AML-193 (cell line): ENCODE measurements around the gene HOXB5.

ENCODE experiments used
- DNase-seq, 2 experiments: peaks; one replicate each; lab custom pipeline; 2025; lab: John Stamatoyannopoulos, UW

The HOXB5 gene

DNA sequence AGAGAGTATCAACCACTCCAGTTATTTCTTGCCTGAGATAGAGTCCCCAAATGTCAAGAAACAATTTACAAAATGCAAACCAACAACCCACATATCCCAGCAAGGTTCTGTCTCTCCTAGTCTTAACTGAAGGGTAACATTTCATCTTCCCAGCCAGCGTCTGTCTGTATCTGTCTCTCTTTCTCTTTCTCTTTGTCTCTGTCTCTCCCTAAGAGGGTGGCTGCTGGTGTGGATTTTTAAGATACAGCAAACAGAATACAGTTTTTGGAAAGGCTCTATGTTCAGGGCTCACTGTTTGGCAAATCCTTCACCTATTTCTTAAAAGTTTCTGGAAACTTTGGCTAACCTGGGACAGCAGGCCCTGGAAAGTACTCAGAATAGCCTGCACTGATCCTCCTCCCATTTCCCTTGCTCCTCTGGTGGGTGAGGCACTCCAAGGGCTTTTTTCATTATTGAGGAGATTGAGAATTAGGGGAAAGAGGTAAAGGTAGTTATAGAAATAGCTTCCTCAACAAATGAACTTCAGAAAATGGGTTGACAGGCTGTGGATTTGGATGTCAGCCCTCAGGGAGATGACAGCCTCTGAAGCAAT, 21.7 kb downstream of the HOXB5 start:
- no peak for DNase-seq

DNA sequence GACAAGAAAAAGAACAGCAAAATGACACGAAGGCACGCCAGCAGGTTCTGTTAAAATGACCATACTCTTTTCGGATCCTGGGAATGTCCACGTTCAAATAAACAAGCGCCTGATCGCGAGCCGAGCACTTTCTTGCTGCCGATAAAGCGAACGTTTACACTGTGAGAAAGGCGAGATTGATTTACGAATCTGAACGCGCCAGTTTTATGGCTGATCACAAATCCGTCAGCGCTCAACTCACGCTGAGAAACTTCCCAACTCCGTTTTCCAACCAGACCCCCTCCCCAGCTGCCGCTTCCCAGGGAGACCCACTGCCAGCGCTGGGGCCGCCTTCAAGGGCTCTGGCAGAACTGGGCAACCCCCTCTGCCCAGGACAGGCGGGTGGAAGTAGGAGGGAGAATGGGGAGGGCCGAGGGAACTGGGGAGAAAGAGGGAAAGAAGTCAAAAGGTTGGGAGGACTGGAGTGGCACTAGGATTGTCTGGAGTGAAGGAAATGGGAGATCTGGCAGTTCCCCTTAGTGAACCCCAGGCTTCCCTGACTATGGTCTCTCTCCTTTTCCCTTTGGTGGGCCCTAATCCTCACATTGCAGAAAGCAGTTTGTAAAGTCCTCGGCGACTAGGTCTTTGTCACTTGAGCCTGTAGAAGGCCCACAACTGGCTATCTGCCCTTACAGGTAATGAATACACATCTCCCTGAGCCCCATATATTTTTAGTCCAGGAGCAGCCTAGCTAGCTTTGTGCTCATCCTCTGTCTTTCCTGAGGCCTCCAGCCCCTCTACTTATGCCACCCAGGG, 22.4 kb downstream of the HOXB5 start:
- DNase-seq, result no peak

GRCh38 chr17:48570325-48571023, 23.1 kb downstream of the HOXB5 start:
- DNase-seq, result no peak

GRCh38 chr17:48569674-48570324, 23.8 kb downstream of the HOXB5 start:
- no peak for DNase-seq

DNA sequence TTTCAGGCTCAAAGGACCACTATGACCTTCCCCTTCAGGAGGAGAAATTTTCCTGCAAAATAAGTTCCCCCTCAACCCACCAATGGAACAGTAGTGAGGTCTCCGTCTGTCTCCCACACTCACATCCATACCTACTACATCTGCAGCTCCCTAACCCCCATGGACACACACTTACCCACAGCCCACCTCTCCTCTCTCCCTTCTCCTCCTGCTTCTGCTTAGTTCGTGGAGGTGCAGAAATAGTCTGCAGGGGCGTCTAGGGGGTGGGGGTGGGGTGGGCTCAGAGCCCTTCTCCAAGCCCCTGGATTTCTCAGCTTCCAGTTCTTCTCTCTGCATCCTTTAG, 24.4 kb downstream of the HOXB5 start:
- no peak for DNase-seq

- DNase-seq, result no peak
Observed at GRCh38 chr17:48568499-48569239, 24.9 kb downstream of the HOXB5 start.

DNA sequence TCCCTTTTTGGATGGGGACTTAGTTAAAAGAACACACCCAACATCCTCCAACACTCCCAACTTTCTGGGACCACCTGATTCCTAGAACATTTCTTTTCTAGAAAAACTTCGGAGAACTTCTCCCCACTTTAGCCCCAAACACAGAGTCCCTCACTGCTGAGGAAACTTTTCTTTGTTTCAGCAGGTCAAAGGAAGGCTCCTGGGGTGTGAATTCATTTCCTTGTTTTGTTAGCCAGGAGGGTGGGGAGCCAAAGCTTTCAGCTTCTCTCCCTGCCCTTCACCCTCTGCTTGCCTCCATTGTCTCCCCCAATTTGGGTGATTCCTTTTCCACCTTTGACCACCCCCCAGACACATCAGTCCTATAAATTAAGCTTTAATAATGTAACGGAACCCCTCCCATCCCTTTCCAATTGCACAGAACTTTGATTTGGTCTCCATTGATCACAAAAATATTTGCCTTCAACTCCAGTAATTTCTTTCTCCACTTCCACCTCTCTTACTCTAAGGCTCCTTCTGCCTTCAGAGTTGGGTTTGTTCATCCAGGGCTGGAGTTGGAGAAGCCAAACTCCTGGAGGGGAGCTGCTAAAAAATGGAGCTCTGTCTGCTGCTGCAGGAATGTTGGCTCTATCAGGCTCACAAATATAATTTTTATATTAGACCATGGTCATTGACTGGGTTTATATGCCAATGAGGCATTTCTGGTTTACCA, 25.8 kb downstream of the HOXB5 start:
- DNase-seq, result no peak

DNA sequence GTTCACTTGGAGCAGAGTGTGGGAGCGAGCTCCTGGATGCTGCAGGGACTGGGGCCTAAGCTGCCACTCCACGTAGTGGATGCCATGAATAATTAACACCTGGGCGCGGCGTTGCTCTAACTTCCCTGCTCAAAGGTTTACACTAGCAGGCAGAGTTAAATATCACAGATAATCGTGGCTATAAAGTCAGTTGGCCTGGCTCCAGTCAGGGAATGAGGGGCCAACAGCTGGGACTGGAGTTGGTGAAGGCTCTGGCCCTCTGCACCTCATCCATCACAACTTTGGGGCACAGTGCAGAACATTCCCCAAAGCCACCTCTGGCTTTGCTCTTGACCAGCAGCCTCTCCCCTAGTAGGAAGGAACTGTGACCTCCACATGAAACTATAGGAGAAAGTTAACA, 26.4 kb downstream of the HOXB5 start:
- DNase-seq, result no peak

DNA sequence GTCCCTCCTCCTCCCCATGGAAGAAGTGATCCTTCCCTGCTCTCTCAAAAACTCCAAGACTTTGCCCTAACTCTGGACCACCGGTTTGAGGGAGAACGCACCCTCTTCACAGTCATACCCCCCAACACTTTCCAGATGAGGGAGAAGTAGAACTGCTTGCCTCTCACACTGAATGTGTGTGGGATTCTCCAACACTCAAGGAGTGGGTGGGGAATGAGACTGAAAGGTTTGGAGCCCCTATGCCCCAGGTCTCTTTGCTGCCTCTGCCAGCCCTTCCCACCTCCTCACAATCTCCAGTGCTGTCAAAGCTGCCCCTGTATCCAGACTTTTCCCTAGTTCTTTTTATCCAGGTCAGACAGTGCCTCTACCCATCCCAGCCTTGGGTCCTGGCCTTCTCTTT, 26.9 kb downstream of the HOXB5 start:
- DNase-seq, result no peak

DNA sequence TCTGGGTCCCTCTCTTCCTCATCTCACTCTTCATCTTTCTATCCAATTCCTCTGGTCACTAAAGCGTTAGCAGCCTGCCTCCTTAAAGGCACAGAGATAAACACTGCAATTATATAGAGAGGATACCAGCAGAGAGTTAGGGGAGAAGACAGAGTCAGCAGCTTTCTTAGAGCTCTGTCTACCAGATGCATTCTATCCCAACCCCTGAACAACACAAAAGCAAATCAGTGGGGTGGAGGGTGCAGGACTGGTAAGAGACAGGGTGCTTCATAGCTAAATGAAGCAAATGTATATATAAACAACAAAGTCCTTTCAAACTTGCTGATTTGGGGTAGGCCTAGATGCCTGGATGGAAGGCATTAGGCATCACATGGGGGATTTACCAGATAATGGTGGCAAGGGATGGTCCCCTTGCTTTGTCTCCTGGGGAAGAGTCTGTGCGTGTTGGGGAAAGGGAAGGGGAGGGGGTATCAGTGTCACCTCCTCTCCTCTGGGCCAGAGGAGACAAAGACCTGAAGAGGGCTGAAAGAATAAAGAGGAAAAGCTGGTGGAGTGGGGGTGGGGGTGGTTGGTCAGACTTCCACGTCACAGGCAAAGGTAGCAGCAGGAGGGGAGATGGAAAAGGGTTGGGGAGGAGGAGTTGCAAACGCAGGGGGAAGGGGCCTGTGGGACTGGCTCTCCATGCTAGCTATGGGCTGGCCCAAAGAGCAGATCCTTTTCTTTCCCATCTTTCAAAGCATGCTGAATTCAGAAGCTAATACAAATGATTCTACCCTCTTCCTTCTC, 27.5 kb downstream of the HOXB5 start:
- DNase-seq, result no peak

- no peak for DNase-seq
Observed at GRCh38 chr17:48565022-48565554, 28.5 kb downstream of the HOXB5 start.

- DNase-seq, result no peak
Observed at GRCh38 chr17:48564188-48565021, 29.2 kb downstream of the HOXB5 start.

- DNase-seq, result no peak
Observed at GRCh38 chr17:48563867-48564187, 29.8 kb downstream of the HOXB5 start.

GRCh38 chr17:48563385-48563838, 30.2 kb downstream of the HOXB5 start:
- no peak for DNase-seq

DNA sequence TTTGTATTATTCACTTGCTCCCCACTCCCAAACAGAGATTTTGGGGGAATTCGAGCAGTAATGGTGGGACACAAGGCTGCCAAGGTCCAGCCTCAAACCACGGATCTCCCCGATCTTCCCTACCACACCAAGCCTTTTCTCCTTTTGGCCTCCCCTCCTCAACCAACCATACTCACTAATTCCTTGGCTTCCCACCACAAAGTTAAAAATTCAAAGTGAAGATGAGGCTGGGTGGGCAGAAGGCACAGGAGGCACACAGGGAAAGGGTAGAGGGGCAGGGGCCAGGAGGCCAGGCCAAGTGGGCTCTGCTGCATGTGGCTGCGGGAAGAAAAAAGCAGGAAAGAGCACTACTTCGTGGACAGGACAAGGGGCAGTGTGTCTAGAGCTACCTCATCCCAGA, 30.6 kb downstream of the HOXB5 start:
- DNase-seq, result no peak

- no peak for DNase-seq
Observed at GRCh38 chr17:48561884-48562810, 31.4 kb downstream of the HOXB5 start.

- DNase-seq, result no peak
Observed at GRCh38 chr17:48559840-48560817, 33.5 kb downstream of the HOXB5 start.
